Activated gamma-delta T cell treated with Interleukin-2 at 50 U/mL for 16 hours (primary cell): ENCODE data around the gene RAVER1.

Experiments used
- DNase-seq: peaks from one replicate; pipeline ENCODE4 v3.0.0-alpha.2; 2020

The RAVER1 gene

GRCh38 chr19:10317045-10317856 lies 16.1 kb downstream of the RAVER1 start:
- no peak for DNase-seq

- DNase-seq, result no peak
Observed at GRCh38 chr19:10316229-10317044, 16.9 kb downstream of the RAVER1 start.

GRCh38 chr19:10315335-10316214 lies 17.8 kb downstream of the RAVER1 start, which contains the start of gene FDX2:
TSS of gene FDX2 (minus strand) at chr19:10316015. CDS start at chr19:10315996, 19 bp downstream.
- peak; percentile 89 for DNase-seq

GRCh38 chr19:10309423-10309822 lies 23.9 kb downstream of the RAVER1 start, which contains the start of gene ZGLP1:
TSS of gene ZGLP1 (minus strand) at chr19:10309815.
- DNase-seq, result no peak

- DNase-seq, result no peak
Observed at GRCh38 chr19:10306327-10306726, 27.0 kb downstream of the RAVER1 start.

- DNase-seq, result no peak
Observed at GRCh38 chr19:10305139-10305806, 28.1 kb downstream of the RAVER1 start.

- DNase-seq, result no peak
Observed at GRCh38 chr19:10299545-10300458, 33.5 kb downstream of the RAVER1 start.

GRCh38 chr19:10295847-10296591 lies 37.3 kb downstream of the RAVER1 start:
- no peak for DNase-seq

- DNase-seq, result peak; percentile 68
Observed at GRCh38 chr19:10295305-10295846, 38.0 kb downstream of the RAVER1 start.

- DNase-seq, result no peak
Observed at GRCh38 chr19:10294368-10294697, 39.0 kb downstream of the RAVER1 start.

GRCh38 chr19:10293637-10294367 lies 39.5 kb downstream of the RAVER1 start:
- DNase-seq, result no peak

GRCh38 chr19:10292789-10293636 lies 40.3 kb downstream of the RAVER1 start:
- no peak for DNase-seq

- DNase-seq, result peak; percentile 67
Observed at GRCh38 chr19:10292206-10292788, 41.0 kb downstream of the RAVER1 start.

- no peak for DNase-seq
Observed at GRCh38 chr19:10291554-10292205, 41.6 kb downstream of the RAVER1 start.

GRCh38 chr19:10290876-10291553 lies 42.3 kb downstream of the RAVER1 start:
- peak; percentile 47 for DNase-seq

- DNase-seq, result no peak
Observed at GRCh38 chr19:10290357-10290875, 42.9 kb downstream of the RAVER1 start.
